Smooth muscle cell (in vitro differentiated cells): ENCODE results near the gene ADGRF1. TPM values are rescaled to one million over a fixed set of nuclear protein-coding genes. Genes with fewer than 3 reads are reported as not detected.

Source experiments
- DNase-seq: peaks from one replicate; lab custom pipeline; 2025; ENCODE audit not compliant: unreplicated experiment; lab: John Stamatoyannopoulos, UW
- H2AFZ ChIP-seq: fragments of 200-600 bp; sonication (generic); 2 replicates; pipeline ENCODE4 v1.6.0; 2016; ENCODE audit warnings: antibody characterized with exemption, low read depth, mild to moderate bottlenecking
- H3F3A ChIP-seq: fragments of 200-600 bp; sonication (generic); 2 replicates; pipeline ENCODE4 v1.6.0; 2017; ENCODE audit warnings: antibody characterized with exemption, low read depth
- H3K27ac ChIP-seq: fragments of 200-600 bp; sonication (generic); 2 replicates; pipeline ENCODE4 v1.5.1; 2016; ENCODE audit warnings: low read depth, mild to moderate bottlenecking
- H3K27me3 ChIP-seq: fragments of 200-600 bp; sonication (generic); 2 replicates; pipeline ENCODE4 v1.6.1; 2016; ENCODE audit warnings: low read depth, mild to moderate bottlenecking
- H3K36me3 ChIP-seq: fragments of 200-600 bp; sonication (generic); 2 replicates; pipeline ENCODE4 v1.5.1; 2016; ENCODE audit warnings: low read depth
- H3K4me1 ChIP-seq: fragments of 200-600 bp; sonication (generic); 2 replicates; pipeline ENCODE4 v1.5.1; 2016; ENCODE audit warnings: low read depth
- H3K4me2 ChIP-seq: fragments of 200-600 bp; sonication (generic); 2 replicates; pipeline ENCODE4 v1.6.0; 2016; ENCODE audit warnings: mild to moderate bottlenecking
- H3K4me3 ChIP-seq: fragments of 200-600 bp; sonication (generic); 2 replicates; pipeline ENCODE4 v1.5.1; 2016; ENCODE audit warnings: mild to moderate bottlenecking
- H3K79me2 ChIP-seq: fragments of 200-600 bp; sonication (generic); 2 replicates; pipeline ENCODE4 v1.6.0; 2016; ENCODE audit warnings: low read depth, mild to moderate bottlenecking
- H3K9ac ChIP-seq: fragments of 200-600 bp; sonication (generic); 2 replicates; pipeline ENCODE4 v1.6.0; 2016; ENCODE audit warnings: low read depth
- H3K9me3 ChIP-seq: fragments of 200-600 bp; sonication (generic); replicated peaks from 2 replicates; pipeline ENCODE4 v1.5.1; 2016; ENCODE audit warnings: low read depth
- H4K20me1 ChIP-seq: fragments of 200-600 bp; sonication (generic); 2 replicates; pipeline ENCODE4 v1.6.0; 2016; ENCODE audit warnings: low read depth
- WGBS: methylation state at CpG from one replicate; pipeline ENCODE4 v1.1.7; 2016; ENCODE audit warnings: low lambda C conversion rate; 5-methylcytosine and 5-hydroxymethylcytosine counted together
- polyA plus RNA-seq: library from polyadenylated mRNA; unstranded; fragments of >200 nt; fragmentation: Nextera tagmentation; extraction: Ambion mirVana; gene quantifications from 2 replicates; pipeline ENCODE4 v1.2.1, GENCODE V29; 2016
- total RNA-seq: library from RNA; depleted of rRNA; stranded (reverse); fragments of >200 nt; gene quantifications from 2 replicates; pipeline ENCODE4 v1.2.3, GENCODE V29; 2014
- TF ChIP-seq, protein P1 (sequence below): fragments of 200-600 bp; sonication (generic); IDR thresholded peaks from 2 replicates; pipeline ENCODE4 v1.5.1; 2017; ENCODE audit warnings: borderline replicate concordance, mild to moderate bottlenecking, antibody characterized with exemption; ENCODE audit not compliant: insufficient read depth, poor library complexity, severe bottlenecking

The ADGRF1 gene
- total and polyA plus RNA-seq, 2 experiments from 2014 or later, result not detected

DNA sequence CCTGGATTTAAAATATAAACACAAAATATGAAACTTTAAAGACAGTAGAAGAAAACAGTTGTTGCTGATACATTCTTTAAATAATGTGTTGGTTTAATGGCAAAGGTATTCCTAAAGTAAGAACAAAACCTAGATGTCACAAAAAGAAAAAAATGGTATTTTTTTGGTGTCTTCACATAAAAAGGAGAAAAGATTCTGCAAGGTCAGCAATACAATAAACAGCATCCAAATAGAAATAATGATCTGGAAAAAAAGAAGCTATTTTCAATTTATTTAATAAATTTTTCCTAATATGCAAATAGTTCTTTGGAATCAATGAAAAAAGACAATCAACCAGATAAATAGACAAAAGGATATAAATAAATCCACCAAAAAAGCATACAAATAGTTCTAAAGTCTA is 6.5 kb upstream of the ADGRF1 start:
- Histone ChIP-seq H3K36me3 (no peaks in the 10 kb centered on the region), H3K4me2 (no peak overlapping the region), H4K20me1 (no peaks in the 10 kb centered on the region), H3K27ac (no peak overlapping the region), H3K9me3 (no peaks in the 10 kb centered on the region), H3K27me3 (peaks cover 3% of the 10 kb centered on the region), H3K4me3 (no peak overlapping the region), H3F3A (no peaks in the 10 kb centered on the region), H3K79me2 (no peaks in the 10 kb centered on the region), H2AFZ (no peak overlapping the region), H3K4me1 (no peaks in the 10 kb centered on the region), H3K9ac (no peak overlapping the region)
- TF ChIP-seq, protein P1, sequence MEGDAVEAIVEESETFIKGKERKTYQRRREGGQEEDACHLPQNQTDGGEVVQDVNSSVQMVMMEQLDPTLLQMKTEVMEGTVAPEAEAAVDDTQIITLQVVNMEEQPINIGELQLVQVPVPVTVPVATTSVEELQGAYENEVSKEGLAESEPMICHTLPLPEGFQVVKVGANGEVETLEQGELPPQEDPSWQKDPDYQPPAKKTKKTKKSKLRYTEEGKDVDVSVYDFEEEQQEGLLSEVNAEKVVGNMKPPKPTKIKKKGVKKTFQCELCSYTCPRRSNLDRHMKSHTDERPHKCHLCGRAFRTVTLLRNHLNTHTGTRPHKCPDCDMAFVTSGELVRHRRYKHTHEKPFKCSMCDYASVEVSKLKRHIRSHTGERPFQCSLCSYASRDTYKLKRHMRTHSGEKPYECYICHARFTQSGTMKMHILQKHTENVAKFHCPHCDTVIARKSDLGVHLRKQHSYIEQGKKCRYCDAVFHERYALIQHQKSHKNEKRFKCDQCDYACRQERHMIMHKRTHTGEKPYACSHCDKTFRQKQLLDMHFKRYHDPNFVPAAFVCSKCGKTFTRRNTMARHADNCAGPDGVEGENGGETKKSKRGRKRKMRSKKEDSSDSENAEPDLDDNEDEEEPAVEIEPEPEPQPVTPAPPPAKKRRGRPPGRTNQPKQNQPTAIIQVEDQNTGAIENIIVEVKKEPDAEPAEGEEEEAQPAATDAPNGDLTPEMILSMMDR, result no peak
- no peak for DNase-seq

DNA sequence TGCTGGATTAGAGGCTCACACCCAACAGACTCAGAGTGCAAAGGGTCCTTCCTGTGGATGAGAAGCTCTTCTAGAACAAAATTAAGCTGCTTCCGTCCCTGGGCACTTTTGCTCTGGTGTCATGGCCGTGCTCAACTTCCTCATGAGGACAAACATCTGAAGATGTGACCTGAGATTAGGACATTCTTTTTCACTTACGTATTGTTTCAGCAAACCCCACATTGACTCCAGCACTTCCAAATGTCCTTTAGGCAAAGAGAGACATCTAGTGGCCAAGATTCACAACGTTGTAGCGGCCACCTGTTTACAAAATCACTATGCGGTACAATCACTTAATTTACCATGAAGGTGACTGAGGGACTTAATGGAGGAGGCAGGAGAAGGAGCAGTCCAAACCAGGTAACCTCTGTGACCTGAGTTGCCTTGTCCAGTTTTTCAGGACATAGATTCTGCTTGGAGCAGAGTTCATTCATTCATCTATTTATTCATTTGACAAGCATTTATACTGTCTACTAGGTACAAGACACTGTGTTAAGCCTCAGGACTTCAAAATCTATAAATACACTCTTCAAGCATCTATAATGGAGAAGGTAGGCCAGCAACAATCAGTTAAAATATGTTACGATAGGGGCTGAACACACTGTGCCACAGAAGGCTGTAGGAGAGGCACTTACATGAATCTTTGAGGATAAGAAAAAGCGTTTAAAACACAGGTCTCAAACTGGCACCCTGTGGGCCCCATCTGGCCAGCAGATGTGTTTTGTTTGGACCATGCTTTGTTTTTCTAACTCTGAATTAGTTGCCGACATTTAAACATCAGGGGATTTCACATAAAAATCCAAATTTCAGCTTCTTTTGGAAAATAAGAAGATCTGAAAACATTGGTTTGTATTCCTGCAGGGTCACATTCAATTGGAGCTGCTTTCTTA is 5.6 kb upstream of the ADGRF1 start:
- Histone ChIP-seq H3K9ac (no peak overlapping the region), H3K4me3 (no peak overlapping the region), H4K20me1 (no peaks in the 10 kb centered on the region), H3K27ac (no peak overlapping the region), H3K79me2 (no peaks in the 10 kb centered on the region), H3K4me2 (peak overlapping the region; percentile 68), H3K36me3 (no peaks in the 10 kb centered on the region), H2AFZ (no peak overlapping the region), H3K27me3 (peaks cover 3% of the 10 kb centered on the region), H3F3A (no peaks in the 10 kb centered on the region), H3K4me1 (no peaks in the 10 kb centered on the region), H3K9me3 (no peaks in the 10 kb centered on the region)
- TF ChIP-seq, protein P1, result peak; percentile 64
- WGBS, result 27% methylated on average over 9 of the region's 9 CpGs
- DNase-seq, result no peak

DNA sequence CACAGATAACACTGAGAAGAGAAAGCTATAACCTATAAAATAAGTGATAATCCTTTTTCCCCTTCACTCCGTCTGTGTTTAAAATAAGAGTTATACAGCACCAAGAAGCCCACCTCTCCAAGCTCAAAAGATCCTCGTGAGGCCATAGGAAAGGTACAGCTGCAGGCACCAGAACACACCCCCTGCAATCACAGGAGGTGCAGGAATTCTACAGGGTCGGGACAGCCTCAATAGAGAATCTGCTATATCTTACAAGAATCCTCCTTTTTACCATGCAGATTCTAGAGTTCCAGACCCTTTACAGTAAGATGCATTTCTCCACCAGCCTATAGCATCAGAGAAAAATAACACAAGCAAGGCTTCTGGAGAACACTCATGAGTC is 5.0 kb upstream of the ADGRF1 start:
- H3K4me2 ChIP-seq, result peak overlapping the region; percentile 68
- H3K27me3 ChIP-seq, result peaks cover 3% of the 10 kb centered on the region
- no peak overlapping the region for H3K4me3 ChIP-seq
- H3K4me1 ChIP-seq, result no peaks in the 10 kb centered on the region
- no peaks in the 10 kb centered on the region for H4K20me1 ChIP-seq
- DNase-seq, result no peak
- WGBS, result 41% methylated on average over 3 of the region's 3 CpGs
- no peaks in the 10 kb centered on the region for H3K79me2 ChIP-seq
- no peak overlapping the region for H3K27ac ChIP-seq
- H3K9ac ChIP-seq, result no peak overlapping the region
- no peak overlapping the region for H2AFZ ChIP-seq
- H3K36me3 ChIP-seq, result no peaks in the 10 kb centered on the region
- no peaks in the 10 kb centered on the region for H3K9me3 ChIP-seq
- no peaks in the 10 kb centered on the region for H3F3A ChIP-seq
- TF ChIP-seq, protein P1, result no peak

DNA sequence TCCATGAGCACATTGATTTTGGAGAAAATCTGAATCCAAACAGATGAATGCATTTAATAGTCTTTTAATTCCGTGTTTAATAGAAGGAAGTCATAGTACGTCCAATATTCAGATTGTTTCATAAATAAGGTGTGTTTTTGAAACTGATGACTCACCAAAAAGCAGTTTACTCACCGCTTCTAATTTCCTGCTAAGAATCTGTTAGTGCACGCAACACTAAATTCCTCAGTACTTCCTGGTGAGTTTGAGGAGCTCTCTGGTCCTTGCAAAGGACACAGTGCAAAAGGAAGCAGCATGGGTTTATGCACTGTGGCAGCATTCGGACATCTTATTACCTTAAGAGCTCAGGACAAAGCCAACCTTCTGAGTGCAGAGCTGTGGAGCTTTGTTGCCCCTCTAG is 2.3 kb upstream of the ADGRF1 start:
- no peaks in the 10 kb centered on the region for H3F3A ChIP-seq
- H4K20me1 ChIP-seq, result no peaks in the 10 kb centered on the region
- DNase-seq, result no peak
- H3K9me3 ChIP-seq, result no peaks in the 10 kb centered on the region
- H3K79me2 ChIP-seq, result no peaks in the 10 kb centered on the region
- TF ChIP-seq, protein P1, result no peak
- H3K36me3 ChIP-seq, result no peaks in the 10 kb centered on the region
- no peak overlapping the region for H3K9ac ChIP-seq
- no peaks in the 10 kb centered on the region for H3K4me1 ChIP-seq
- peak overlapping the region; percentile 32 for H3K27ac ChIP-seq
- H3K4me3 ChIP-seq, result no peak overlapping the region
- peaks cover 3% of the 10 kb centered on the region for H3K27me3 ChIP-seq
- no peak overlapping the region for H3K4me2 ChIP-seq
- 70% methylated on average over 5 of the region's 5 CpGs for WGBS
- H2AFZ ChIP-seq, result no peak overlapping the region
